Lung (tissue), 12 donors: Measurements from ENCODE around the gene CKAP2L. TPM values are rescaled to one million over a fixed set of nuclear protein-coding genes. Genes with fewer than 3 reads are reported as not detected.

Experiments
- ATAC-seq: fragments of 200-7000 bp; cut with Tn5 transposase; one replicate; pipeline ENCODE4 v1.9.1; 2020; ENCODE audit warnings: moderate number of reproducible peaks; ENCODE audit not compliant: insufficient read depth, low FRiP score
- DNase-seq, 3 donors: peaks; one replicate each; pipeline ENCODE4 v3.0.0-alpha.2; 2013 to 2017
- H3K27ac ChIP-seq, 2 donors: one replicate each; pipeline ENCODE4 v1.5.1; 2013; ENCODE audit warnings: mild to moderate bottlenecking in 2 of 2, moderate library complexity in 2 of 2, control low read depth in 1 of 2, inconsistent platforms in 1 of 2, low read depth in 1 of 2, low read length in 1 of 2
- H3K27me3 ChIP-seq, 3 donors: one replicate each; pipeline ENCODE4 v1.5.1; 2013; ENCODE audit warnings: low read length in 2 of 3; ENCODE audit not compliant: control insufficient read depth in 3 of 3, insufficient read depth in 3 of 3
- H3K36me3 ChIP-seq, 4 donors: one replicate each; pipeline ENCODE4 v1.5.1; 2013; ENCODE audit warnings: low read length in 4 of 4, mild to moderate bottlenecking in 1 of 4, moderate library complexity in 1 of 4; ENCODE audit not compliant: control insufficient read depth in 4 of 4, insufficient read depth in 4 of 4
- H3K4me1 ChIP-seq, 5 donors: one replicate each; pipeline ENCODE4 v1.5.1; 2013; ENCODE audit warnings: low read length in 5 of 5, mild to moderate bottlenecking in 2 of 5, moderate library complexity in 1 of 5; ENCODE audit not compliant: control insufficient read depth in 5 of 5, insufficient read depth in 5 of 5
- H3K4me3 ChIP-seq: one replicate; pipeline ENCODE4 v1.5.1; 2013; ENCODE audit warnings: mild to moderate bottlenecking, control low read depth, moderate library complexity
- H3K9ac ChIP-seq, 2 donors: one replicate each; pipeline ENCODE4 v1.5.1; 2013; ENCODE audit warnings: low read length in 2 of 2, control low read depth in 1 of 2; ENCODE audit not compliant: insufficient read depth in 1 of 2
- H3K9me3 ChIP-seq, 4 donors: one replicate each; pipeline ENCODE4 v1.5.1; 2013; ENCODE audit warnings: low read length in 3 of 4, mild to moderate bottlenecking in 1 of 4, moderate library complexity in 1 of 4; ENCODE audit not compliant: control insufficient read depth in 4 of 4, insufficient read depth in 3 of 4
- CTCF ChIP-seq: IDR thresholded peaks from 2 replicates; pipeline ENCODE4 v1.5.1; 2012; ENCODE audit warnings: mild to moderate bottlenecking; ENCODE audit errors: control extremely low read depth, extremely low read depth
- WGBS, 2 donors: extraction: QIAGEN DNeasy Blood & Tissue Kit; methylation state at CpG; one replicate each; pipeline ENCODE4 v1.1.7; 2013; 5-methylcytosine and 5-hydroxymethylcytosine counted together
- polyA plus RNA-seq, 2 donors: library from polyadenylated mRNA; stranded (reverse); fragments of 200-250 nt; gene quantifications; one replicate each; pipeline ENCODE4 v1.2.1, GENCODE V29; 2013
- total RNA-seq, 2 donors: library from RNA; depleted of rRNA in 1 of 2; stranded (reverse); fragments of >200 nt in 1 of 2; gene quantifications; one replicate each; pipeline ENCODE4 v1.2.1, GENCODE V29; 2014 to 2021
- donor health status: control.
- donor health status: control.
- donor health status: Bipolar disorder and iron deficiency.
- donor health status: healthy.
- donor health status: DM: yes; HTN: yes; CAD: no.

The CKAP2L gene
- total and polyA plus RNA-seq, 4 donors: 0.48 to 4.0 (median 0.61) TPM

DNA sequence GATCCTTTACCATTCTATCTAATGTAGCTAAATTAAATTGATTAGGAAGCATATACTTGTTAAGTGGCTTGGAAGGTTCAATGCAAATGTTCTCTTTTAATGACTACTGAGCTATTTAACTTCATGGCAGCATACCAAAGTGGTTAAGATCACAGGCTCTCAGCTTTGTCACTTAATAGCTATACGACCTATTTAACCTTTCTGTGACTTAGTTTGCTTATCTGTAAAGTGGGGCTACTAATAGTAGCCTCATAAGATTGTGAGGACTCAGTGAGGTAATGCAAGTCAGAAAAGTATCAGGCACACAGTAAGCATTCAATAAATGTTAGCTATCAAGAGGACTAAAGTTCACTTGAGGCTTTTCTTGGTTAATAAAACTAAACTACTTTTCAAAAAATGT, 4.3 kb downstream of the CKAP2L start:
- 91 to 92% methylated on average over 1 of the region's 1 CpG for WGBS, 2 donors
- no peak for TF ChIP-seq CTCF
- Histone ChIP-seq H3K9me3 (no peaks in the 10 kb centered on the region), H3K27ac (no peak overlapping the region), H3K4me3 (no peak overlapping the region), H3K9ac (no peak overlapping the region), H3K27me3 (no peaks in the 10 kb centered on the region), H3K4me1 (peaks cover 0 to 19% (median 1%) of the 10 kb centered on the region in 5 donors), H3K36me3 (peaks cover 0 to 16% (median 0%) of the 10 kb centered on the region in 4 donors)
- no peak for DNase-seq
- no peak for ATAC-seq

GRCh38 chr2:112758711-112759110, 5.7 kb downstream of the CKAP2L start:
- no peak overlapping the region for H3K4me3 ChIP-seq
- H3K9ac ChIP-seq: no peak overlapping the region
- peaks cover 0 to 16% (median 0%) of the 10 kb centered on the region in 4 donors for H3K36me3 ChIP-seq
- H3K27ac ChIP-seq: no peak overlapping the region
- no peaks in the 10 kb centered on the region for H3K9me3 ChIP-seq
- ATAC-seq: no peak
- no peak for DNase-seq
- no peak for TF ChIP-seq CTCF
- no peaks in the 10 kb centered on the region for H3K27me3 ChIP-seq
- 85 to 97% methylated on average over 2 of the region's 2 CpGs for WGBS, 2 donors
- peaks cover 0 to 11% (median 0%) of the 10 kb centered on the region in 5 donors for H3K4me1 ChIP-seq

GRCh38 chr2:112757265-112757664, 7.1 kb downstream of the CKAP2L start:
- Histone ChIP-seq H3K9ac (no peak overlapping the region), H3K27ac (no peak overlapping the region), H3K9me3 (no peaks in the 10 kb centered on the region), H3K4me3 (no peak overlapping the region), H3K27me3 (no peaks in the 10 kb centered on the region), H3K4me1 (peaks cover 0 to 6% (median 0%) of the 10 kb centered on the region in 5 donors), H3K36me3 (peaks cover 0 to 16% (median 0%) of the 10 kb centered on the region in 4 donors)
- WGBS, 2 donors: 61 to 83% methylated on average over 3 of the region's 3 CpGs
- no peak for TF ChIP-seq CTCF
- DNase-seq (no peak), ATAC-seq (no peak)

GRCh38 chr2:112756207-112756606, 8.2 kb downstream of the CKAP2L start:
- no peak for TF ChIP-seq CTCF
- H3K27ac ChIP-seq: no peak overlapping the region
- H3K4me1 ChIP-seq: peaks cover 0 to 6% (median 0%) of the 10 kb centered on the region in 5 donors
- peaks cover 0 to 16% (median 0%) of the 10 kb centered on the region in 4 donors for H3K36me3 ChIP-seq
- no peak overlapping the region for H3K9ac ChIP-seq
- no peaks in the 10 kb centered on the region for H3K9me3 ChIP-seq
- H3K27me3 ChIP-seq: no peaks in the 10 kb centered on the region
- ATAC-seq (no peak), DNase-seq (no peak)
- no peak overlapping the region for H3K4me3 ChIP-seq
- WGBS, 2 donors: 91 to 93% methylated on average over 3 of the region's 3 CpGs
